HG03064 (cell line): Measurements from ENCODE around the gene MRNIP.

Source experiments
- ATAC-seq: cut with Tn5 transposase; IDR thresholded peaks from one replicate; pipeline ENCODE4 v1.9.1; 2021; ENCODE audit warnings: low read depth; ENCODE audit not compliant: unreplicated experiment

MRNIP gene

GRCh38 chr5:179889885-179890284, 31.3 kb upstream of the MRNIP start:
- ATAC-seq, result no peak

GRCh38 chr5:179887802-179888201, 29.2 kb upstream of the MRNIP start:
- no peak for ATAC-seq

- ATAC-seq, result no peak
Measured at GRCh38 chr5:179887095-179887494, 28.5 kb upstream of the MRNIP start.

GRCh38 chr5:179886190-179886911, 27.7 kb upstream of the MRNIP start:
- no peak for ATAC-seq

- ATAC-seq, result no peak
Measured at GRCh38 chr5:179885491-179886090, 27.0 kb upstream of the MRNIP start.

- no peak for ATAC-seq
Measured at GRCh38 chr5:179883163-179883562, 24.5 kb upstream of the MRNIP start.

- ATAC-seq, result no peak
Measured at GRCh38 chr5:179882338-179882737, 23.7 kb upstream of the MRNIP start.

- no peak for ATAC-seq
Measured at GRCh38 chr5:179880848-179881590, 22.4 kb upstream of the MRNIP start.

- ATAC-seq, result no peak
Measured at GRCh38 chr5:179880066-179880650, 21.5 kb upstream of the MRNIP start.

GRCh38 chr5:179879690-179880010, 21.0 kb upstream of the MRNIP start:
- no peak for ATAC-seq

- ATAC-seq, result no peak
Measured at GRCh38 chr5:179879003-179879689, 20.5 kb upstream of the MRNIP start.

GRCh38 chr5:179878222-179879002, 19.8 kb upstream of the MRNIP start:
- ATAC-seq, result no peak

- ATAC-seq, result no peak
Measured at GRCh38 chr5:179876610-179876952, 18.0 kb upstream of the MRNIP start.

- ATAC-seq, result no peak
Measured at GRCh38 chr5:179875741-179876609, 17.4 kb upstream of the MRNIP start.

- no peak for ATAC-seq
Measured at GRCh38 chr5:179874536-179875292, 16.1 kb upstream of the MRNIP start.

- no peak for ATAC-seq
Measured at GRCh38 chr5:179874136-179874535, 15.5 kb upstream of the MRNIP start.

GRCh38 chr5:179873588-179874110, 15.0 kb upstream of the MRNIP start:
- no peak for ATAC-seq

GRCh38 chr5:179872828-179873575, 14.4 kb upstream of the MRNIP start:
- ATAC-seq, result no peak
